Measurements from ENCODE around the gene ATP5PD. TPM values are rescaled to one million over a fixed set of nuclear protein-coding genes. Genes with fewer than 3 reads are reported as not detected.

ATP5PD gene
- total and polyA plus RNA-seq, 2 of the 8 experiments (the other 6 are each of a cell fraction or from before 2014, with no cell fraction given), result 335 to 407 TPM

DNA sequence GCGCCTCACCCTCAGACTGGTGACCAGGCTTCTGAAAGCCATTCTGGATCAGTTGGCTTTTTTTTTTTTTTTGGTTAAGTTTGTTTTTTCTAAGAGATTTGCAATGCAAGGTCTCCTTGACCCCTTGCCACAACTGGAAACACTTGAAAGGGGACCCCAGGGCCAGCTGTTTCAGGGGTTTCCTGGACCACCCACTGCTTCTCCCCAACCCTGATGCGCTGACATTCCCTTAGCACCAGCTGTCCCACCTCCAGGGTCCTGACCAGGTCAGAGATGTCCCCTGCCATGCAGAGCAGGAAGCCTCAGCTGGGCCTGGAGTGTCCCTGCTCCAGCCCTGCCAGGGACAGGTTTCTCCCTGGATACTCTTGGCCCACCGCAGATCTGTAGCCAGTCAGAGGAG, 42.4 kb downstream of the ATP5PD start:
- no peak overlapping the region for H4K8ac ChIP-seq (ENCODE audit: extremely low read depth, insufficient read depth, low read length)
- no peak for DNase-seq (ENCODE audit: low read depth in 1 of 2, low spot score in 2 of 2)
- TF ChIP-seq NRF1 (IDR thresholded peaks at IDR 0.05; ENCODE audit: low read depth, low read length) (no peak), RAD21 (IDR thresholded peaks at IDR 0.05 in 1 of 2, conservative IDR thresholded peaks at IDR 0.05 in 1 of 2; ENCODE audit: low read depth in 2 of 2, low read length in 2 of 2) (no peak)
- H2BK120ac ChIP-seq (replicated peaks; ENCODE audit: low read depth, low read length), result no peak overlapping the region
- no peak overlapping the region for H2BK15ac ChIP-seq (ENCODE audit: low read length)
- ChIA-PET CTCF (ENCODE audit: partially characterized antibody) (interaction anchor here (0.7 to 20.3 kb wide), 10 partner anchors 7 to 42 kb away, joined by 3 to 345 read pairs (median 10); partner anchors contain the start of genes CDR2L and MRPL58), POLR2A (ENCODE audit: partially characterized antibody) (interaction anchor here (3.2 kb wide), 1 partner anchor 9 kb away, joined by 27 read pairs; the partner anchor contains the start of gene MRPL58)
- no peak overlapping the region for H3K4ac ChIP-seq (replicated peaks; ENCODE audit: insufficient read length, low read depth, low read length)
- no peaks in the 10 kb centered on the region for H3K79me2 ChIP-seq (ENCODE audit: control insufficient read depth in 1 of 2, insufficient read depth in 2 of 2, low read length in 2 of 2)
- no peak overlapping the region for H4K5ac ChIP-seq (ENCODE audit: insufficient read length, low read depth, low read length)
- no peak overlapping the region for H3K14ac ChIP-seq (ENCODE audit: insufficient read length)
- H3K27ac ChIP-seq (ENCODE audit: low read depth, low read length), result no peak overlapping the region
- H3K27me3 ChIP-seq (replicated peaks in 1 of 4; ENCODE audit: control insufficient read depth in 3 of 4, extremely low read depth in 1 of 4, insufficient read depth in 3 of 4, low read length in 3 of 4), result no peaks in the 10 kb centered on the region
- WGBS, 2 experiments (ENCODE audit: extremely low coverage in 1 of 2, insufficient coverage in 1 of 2, insufficient read length in 1 of 2, insufficient replicate concordance in 2 of 2, low coverage in 1 of 2, low lambda C conversion rate in 2 of 2, missing lambda C conversion rate in 1 of 2), result 94% methylated on average over 2 of the region's 3 CpGs; no CpG with 5 or more reads in 1 of the 2 experiments
- no peak overlapping the region for H2AK5ac ChIP-seq (ENCODE audit: low read depth, low read length)
- H3K9ac ChIP-seq (replicated peaks in 1 of 4; ENCODE audit: extremely low read depth in 1 of 4, low read depth in 3 of 4, low read length in 3 of 4), result no peak overlapping the region
- H3K23ac ChIP-seq (ENCODE audit: insufficient read length), result no peak overlapping the region
- no peak for FAIRE-seq
- peaks cover 0 to 4% of the 10 kb centered on the region in 2 experiments for H4K20me1 ChIP-seq (replicated peaks in 1 of 2; ENCODE audit: control insufficient read depth in 1 of 2, insufficient read depth in 2 of 2, low read length in 2 of 2)
- no peak overlapping the region for H4K91ac ChIP-seq (replicated peaks; ENCODE audit: insufficient read length, low read length)
- H3K56ac ChIP-seq (replicated peaks; ENCODE audit: insufficient read length, low read depth, low read length), result no peak overlapping the region
- H3K4me1 ChIP-seq (replicated peaks in 1 of 4; ENCODE audit: control insufficient read depth in 3 of 4, insufficient read depth in 4 of 4, low read length in 3 of 4), result no peaks in the 10 kb centered on the region
- no peak overlapping the region for H2BK20ac ChIP-seq (ENCODE audit: low read length)
- H3K9me3 ChIP-seq (ENCODE audit: insufficient read depth in 2 of 2, low read depth in 1 of 2, low read length in 1 of 2), result no peaks in the 10 kb centered on the region
- no peak overlapping the region for H3K4me2 ChIP-seq (ENCODE audit: insufficient read depth in 1 of 2, low read depth in 2 of 2, low read length in 2 of 2)
- H3K79me1 ChIP-seq (ENCODE audit: low read depth, low read length), result no peaks in the 10 kb centered on the region
- H2BK5ac ChIP-seq (ENCODE audit: low read depth, low read length), result no peak overlapping the region
- peaks cover 5 to 30% (median 20%) of the 10 kb centered on the region in 4 experiments; a peak in 6 of 8 replicates for H3K36me3 ChIP-seq (ENCODE audit: control insufficient read depth in 2 of 4, insufficient read depth in 4 of 4, low read length in 3 of 4)
- H3K4me3 ChIP-seq (ENCODE audit: extremely low read depth in 1 of 4, insufficient read depth in 2 of 4, low read depth in 3 of 4, low read length in 4 of 4), result no peak overlapping the region
- H2AFZ ChIP-seq (ENCODE audit: low read length), result no peak overlapping the region
- H3K18ac ChIP-seq (ENCODE audit: extremely low read depth, low read length), result no peak overlapping the region
- H3K23me2 ChIP-seq (ENCODE audit: low read depth, low read length), result no peaks in the 10 kb centered on the region
- H2BK12ac ChIP-seq (ENCODE audit: low read depth, low read length), result no peak overlapping the region
